Mucosa of descending colon (tissue), 3 donors: ENCODE data around the gene GPR39. TPM values are rescaled to one million over a fixed set of nuclear protein-coding genes. Genes with fewer than 3 reads are reported as not detected.

Experiments
- ATAC-seq: fragments of 200-7000 bp; cut with Tn5 transposase; one replicate; pipeline ENCODE4 v1.9.1; 2020; ENCODE audit warnings: mild to moderate bottlenecking, moderate library complexity
- DNase-seq, 3 donors: peaks; one replicate each; pipeline ENCODE4 v3.0.0-alpha.2; 2020
- H3K36me3 ChIP-seq: fragments of 200-600 bp; one replicate; pipeline ENCODE4 v1.8.0; 2021; ENCODE audit warnings: low read depth, mild to moderate bottlenecking
- H3K4me1 ChIP-seq: fragments of 200-600 bp; one replicate; pipeline ENCODE4 v1.8.0; 2021; ENCODE audit warnings: low read depth, mild to moderate bottlenecking
- H3K4me3 ChIP-seq: fragments of 200-600 bp; one replicate; pipeline ENCODE4 v1.8.0; 2021; ENCODE audit warnings: mild to moderate bottlenecking
- H3K9me3 ChIP-seq: fragments of 200-600 bp; one replicate; pipeline ENCODE4 v1.8.0; 2021; ENCODE audit warnings: mild to moderate bottlenecking
- CTCF ChIP-seq: fragments of 200-600 bp; IDR thresholded peaks from one replicate; pipeline ENCODE4 v1.8.0; 2022; ENCODE audit warnings: antibody characterized with exemption, mild to moderate bottlenecking
- intact Hi-C, 2 donors: fragments of 100-400 bp; cut with DNase I in 1 of 2; cut with micrococcal nuclease in 1 of 2; formaldehyde crosslinking; loops; one replicate each; pipeline versions ENCODE4 v1.11.0 to v1.11.1; 2022; cut with DNase I, micrococcal nuclease
- total RNA-seq, 3 donors: library from RNA; stranded (reverse); fragmentation: NEBNext Ultra II Directional in 2 of 3; extraction: Animal tissue kit (Norgen Biotek cat#: 25700) in 2 of 3; gene quantifications; one replicate each; pipeline versions ENCODE4 v1.2.1 to v1.2.4, GENCODE V29; 2021 to 2023
- donor health status: DM: no; HTN: no; CAD: no; lungs with moderate emphysema.
- donor health status: DM: no; HTN: no; CAD: no.
- donor health status: DM: no; HTN: yes; CAD: no.

The GPR39 gene
- total RNA-seq, 3 donors from 2014 or later = 11.6 to 33.7 (median 20.6) TPM

DNA sequence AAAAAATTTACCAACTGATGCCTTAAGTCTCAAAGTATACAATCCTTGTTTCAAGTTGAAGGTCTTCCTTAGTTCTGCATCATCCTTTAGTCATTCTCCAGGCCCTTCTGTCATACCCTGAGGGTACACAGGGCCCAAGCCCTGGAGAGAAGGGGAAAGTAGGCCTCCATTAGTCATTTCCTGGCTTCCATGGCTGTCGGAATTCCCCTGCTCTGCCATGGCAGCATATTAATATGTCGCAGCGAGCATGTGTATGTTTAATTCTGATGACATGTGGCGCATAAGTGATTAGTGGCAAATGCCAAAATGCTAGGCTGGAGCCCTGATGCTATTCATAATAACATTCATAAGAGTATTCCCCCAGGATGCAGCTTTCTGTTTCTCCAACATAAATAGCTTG lies 22.1 kb downstream of the GPR39 start:
- Histone ChIP-seq H3K36me3 (no peaks in the 10 kb centered on the region), H3K9me3 (no peaks in the 10 kb centered on the region), H3K4me1 (no peaks in the 10 kb centered on the region), H3K4me3 (no peak overlapping the region)
- no peak for TF ChIP-seq CTCF
- no peak for DNase-seq
- intact Hi-C loops = no loop called here
- ATAC-seq = no peak

- DNase-seq (no peak), ATAC-seq (no peak)
- no peaks in the 10 kb centered on the region for H3K9me3 ChIP-seq
- no peaks in the 10 kb centered on the region for H3K4me1 ChIP-seq
- no peak overlapping the region for H3K4me3 ChIP-seq
- no peaks in the 10 kb centered on the region for H3K36me3 ChIP-seq
- intact Hi-C loops = no loop called here
- TF ChIP-seq CTCF = no peak
These were observed 23.2 kb downstream of the GPR39 start for GRCh38 chr2:132439703-132440398.

GRCh38 chr2:132441051-132441450 lies 24.4 kb downstream of the GPR39 start:
- no peak for ATAC-seq
- H3K4me1 ChIP-seq = no peaks in the 10 kb centered on the region
- TF ChIP-seq CTCF = no peak

GRCh38 chr2:132442278-132442677 lies 25.7 kb downstream of the GPR39 start:
- Histone ChIP-seq H3K9me3 (no peaks in the 10 kb centered on the region), H3K36me3 (no peaks in the 10 kb centered on the region), H3K4me3 (no peak overlapping the region), H3K4me1 (no peaks in the 10 kb centered on the region)
- ATAC-seq (no peak), DNase-seq (no peak)
- intact Hi-C loops = no loop called here
- no peak for TF ChIP-seq CTCF

More at GRCh38 chr2:132441051-132441450, 24.4 kb downstream of the GPR39 start:
- no peak for DNase-seq
- Histone ChIP-seq H3K36me3 (no peaks in the 10 kb centered on the region), H3K9me3 (no peaks in the 10 kb centered on the region), H3K4me3 (no peak overlapping the region)
- intact Hi-C loops = no loop called here

DNA sequence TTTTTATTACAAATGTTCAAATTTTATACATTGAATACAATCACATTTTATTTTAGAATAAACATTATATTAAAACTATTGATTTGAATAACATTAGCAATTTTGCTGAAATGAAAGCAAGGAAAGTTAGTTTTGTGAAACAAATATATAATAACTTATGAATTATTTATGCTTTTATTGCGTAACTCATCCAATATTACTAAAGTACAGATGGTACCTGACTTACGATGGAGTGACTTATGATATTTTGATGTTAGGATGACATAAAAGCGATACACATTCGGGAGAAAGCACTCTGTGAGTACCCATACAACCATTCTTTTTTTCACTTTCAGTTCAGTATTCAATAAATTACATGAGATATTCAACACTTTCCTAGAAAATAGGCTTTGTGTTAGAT lies 26.5 kb downstream of the GPR39 start:
- Histone ChIP-seq H3K9me3 (no peaks in the 10 kb centered on the region), H3K4me1 (no peaks in the 10 kb centered on the region), H3K4me3 (no peak overlapping the region), H3K36me3 (no peaks in the 10 kb centered on the region)
- ATAC-seq (no peak), DNase-seq (no peak)
- no peak for TF ChIP-seq CTCF
- intact Hi-C loops = no loop called here

GRCh38 chr2:132446444-132446843 lies 29.8 kb downstream of the GPR39 start:
- DNase-seq (no peak), ATAC-seq (no peak)
- Histone ChIP-seq H3K9me3 (no peaks in the 10 kb centered on the region), H3K4me1 (no peaks in the 10 kb centered on the region), H3K36me3 (no peaks in the 10 kb centered on the region), H3K4me3 (no peak overlapping the region)
- TF ChIP-seq CTCF = no peak
- intact Hi-C loops = no loop called here
